Smooth muscle cell (in vitro differentiated cells): Measurements from ENCODE around the gene POLR2C. TPM values are rescaled to one million over a fixed set of nuclear protein-coding genes. Genes with fewer than 3 reads are reported as not detected.
"Not testable (repeated sequence)": the region's sequence is repeated elsewhere in the genome, so short reads cannot be mapped to it uniquely, and the experiment has no call there.

Source experiments
- DNase-seq: peaks from one replicate; lab custom pipeline; 2025; ENCODE audit not compliant: unreplicated experiment; lab: John Stamatoyannopoulos, UW
- H2AFZ ChIP-seq: fragments of 200-600 bp; sonication (generic); 2 replicates; pipeline ENCODE4 v1.6.0; 2016; ENCODE audit warnings: antibody characterized with exemption, low read depth, mild to moderate bottlenecking
- H3F3A ChIP-seq: fragments of 200-600 bp; sonication (generic); 2 replicates; pipeline ENCODE4 v1.6.0; 2017; ENCODE audit warnings: antibody characterized with exemption, low read depth
- H3K27ac ChIP-seq: fragments of 200-600 bp; sonication (generic); 2 replicates; pipeline ENCODE4 v1.5.1; 2016; ENCODE audit warnings: low read depth, mild to moderate bottlenecking
- H3K27me3 ChIP-seq: fragments of 200-600 bp; sonication (generic); 2 replicates; pipeline ENCODE4 v1.6.1; 2016; ENCODE audit warnings: low read depth, mild to moderate bottlenecking
- H3K36me3 ChIP-seq: fragments of 200-600 bp; sonication (generic); 2 replicates; pipeline ENCODE4 v1.5.1; 2016; ENCODE audit warnings: low read depth
- H3K4me1 ChIP-seq: fragments of 200-600 bp; sonication (generic); 2 replicates; pipeline ENCODE4 v1.5.1; 2016; ENCODE audit warnings: low read depth
- H3K4me2 ChIP-seq: fragments of 200-600 bp; sonication (generic); 2 replicates; pipeline ENCODE4 v1.6.0; 2016; ENCODE audit warnings: mild to moderate bottlenecking
- H3K4me3 ChIP-seq: fragments of 200-600 bp; sonication (generic); 2 replicates; pipeline ENCODE4 v1.5.1; 2016; ENCODE audit warnings: mild to moderate bottlenecking
- H3K79me2 ChIP-seq: fragments of 200-600 bp; sonication (generic); 2 replicates; pipeline ENCODE4 v1.6.0; 2016; ENCODE audit warnings: low read depth, mild to moderate bottlenecking
- H3K9ac ChIP-seq: fragments of 200-600 bp; sonication (generic); 2 replicates; pipeline ENCODE4 v1.6.0; 2016; ENCODE audit warnings: low read depth
- H3K9me3 ChIP-seq: fragments of 200-600 bp; sonication (generic); replicated peaks from 2 replicates; pipeline ENCODE4 v1.5.1; 2016; ENCODE audit warnings: low read depth
- H4K20me1 ChIP-seq: fragments of 200-600 bp; sonication (generic); 2 replicates; pipeline ENCODE4 v1.6.0; 2016; ENCODE audit warnings: low read depth
- CTCF ChIP-seq: fragments of 200-600 bp; sonication (generic); IDR thresholded peaks from 2 replicates; pipeline ENCODE4 v1.5.1; 2017; ENCODE audit warnings: borderline replicate concordance, mild to moderate bottlenecking, antibody characterized with exemption; ENCODE audit not compliant: insufficient read depth, poor library complexity, severe bottlenecking
- WGBS: methylation state at CpG from one replicate; pipeline ENCODE4 v1.1.7; 2016; ENCODE audit warnings: low lambda C conversion rate; 5-methylcytosine and 5-hydroxymethylcytosine counted together
- polyA plus RNA-seq: library from polyadenylated mRNA; unstranded; fragments of >200 nt; fragmentation: Nextera tagmentation; extraction: Ambion mirVana; gene quantifications from 2 replicates; pipeline ENCODE4 v1.2.1, GENCODE V29; 2016
- total RNA-seq: library from RNA; depleted of rRNA; stranded (reverse); fragments of >200 nt; gene quantifications from 2 replicates; pipeline ENCODE4 v1.2.3, GENCODE V29; 2014

POLR2C gene
- total and polyA plus RNA-seq, 2 experiments from 2014 or later, result 67.3 to 90.0 TPM

DNA sequence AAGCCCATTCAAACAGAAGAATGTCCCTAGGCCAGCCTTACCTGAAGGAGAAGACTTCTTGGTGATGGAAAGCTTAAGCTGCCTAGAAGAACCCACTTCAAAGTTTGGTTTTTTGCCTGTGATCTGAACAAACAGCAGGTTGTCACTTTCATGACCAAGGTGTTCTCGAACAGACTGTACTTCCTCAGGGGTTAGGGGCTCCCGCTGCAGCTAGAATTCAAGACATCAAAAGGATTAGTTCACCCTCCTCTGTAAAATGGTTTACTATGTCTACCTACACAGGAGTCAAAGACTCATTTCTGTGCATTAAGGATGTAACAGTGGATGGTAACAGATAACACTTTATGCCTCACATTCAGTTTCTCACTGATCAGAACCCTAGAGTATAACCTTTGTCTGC is 28.5 kb upstream of the POLR2C start:
- Histone ChIP-seq H3K9ac (no peak overlapping the region), H3K79me2 (no peaks in the 10 kb centered on the region), H3K4me2 (no peak overlapping the region), H3F3A (no peaks in the 10 kb centered on the region), H2AFZ (no peak overlapping the region), H3K4me1 (no peaks in the 10 kb centered on the region), H3K27me3 (no peaks in the 10 kb centered on the region), H3K9me3 (no peaks in the 10 kb centered on the region), H4K20me1 (peaks cover 6% of the 10 kb centered on the region), H3K4me3 (no peak overlapping the region), H3K36me3 (peaks cover 29% of the 10 kb centered on the region), H3K27ac (no peak overlapping the region)
- 97% methylated on average over 2 of the region's 2 CpGs for WGBS
- TF ChIP-seq CTCF, result no peak
- DNase-seq, result no peak

DNA sequence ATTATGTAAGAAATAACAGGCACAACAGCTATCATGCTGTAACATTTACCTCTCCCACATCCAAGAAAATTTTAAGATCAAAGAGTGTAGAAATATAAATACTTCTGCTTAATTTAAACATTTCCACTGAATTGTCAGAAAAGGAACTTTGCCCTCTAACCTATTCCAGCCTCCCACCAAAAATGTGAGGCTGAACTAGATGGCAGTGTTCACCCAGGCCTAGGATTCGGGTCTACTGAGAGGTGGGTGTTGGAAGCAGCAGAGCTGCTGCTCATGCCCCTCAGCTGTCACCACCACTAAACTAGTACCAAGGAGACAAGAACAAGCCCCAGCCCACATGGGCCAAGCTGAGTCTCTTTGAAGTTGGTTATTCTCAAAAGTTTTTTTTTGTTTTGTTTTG is 26.6 kb upstream of the POLR2C start:
- no peak overlapping the region for H3K27ac ChIP-seq
- no peak overlapping the region for H3K4me2 ChIP-seq
- H3K9ac ChIP-seq, result no peak overlapping the region
- TF ChIP-seq CTCF, result no peak
- H2AFZ ChIP-seq, result no peak overlapping the region
- H3F3A ChIP-seq, result no peaks in the 10 kb centered on the region
- peaks cover 6% of the 10 kb centered on the region for H4K20me1 ChIP-seq
- WGBS, result 100% methylated on average over 1 of the region's 1 CpG
- H3K4me3 ChIP-seq, result no peak overlapping the region
- no peaks in the 10 kb centered on the region for H3K27me3 ChIP-seq
- H3K36me3 ChIP-seq, result peaks cover 30% of the 10 kb centered on the region
- H3K9me3 ChIP-seq, result no peaks in the 10 kb centered on the region
- H3K4me1 ChIP-seq, result no peaks in the 10 kb centered on the region
- H3K79me2 ChIP-seq, result no peaks in the 10 kb centered on the region
- no peak for DNase-seq

- not testable (repeated sequence) for H3K27ac ChIP-seq, H3K27me3 ChIP-seq, H3K4me2 ChIP-seq, H4K20me1 ChIP-seq, H3F3A ChIP-seq, H3K4me1 ChIP-seq, H3K9me3 ChIP-seq, H3K9ac ChIP-seq, H2AFZ ChIP-seq, H3K4me3 ChIP-seq, DNase-seq
- H3K79me2 ChIP-seq, result peaks cover 39% of the 10 kb centered on the region
- peaks cover 11% of the 10 kb centered on the region for H3K36me3 ChIP-seq
- 86% methylated on average over 8 of the region's 8 CpGs for WGBS
Observed at GRCh38 chr16:57439947-57440346, 22.5 kb upstream of the POLR2C start.

GRCh38 chr16:57440551-57440950 is 21.9 kb upstream of the POLR2C start:
- 96% methylated on average over 8 of the region's 8 CpGs for WGBS
- not testable (repeated sequence) for H4K20me1 ChIP-seq, H3K27me3 ChIP-seq, H3F3A ChIP-seq, H3K4me2 ChIP-seq, H3K4me1 ChIP-seq, H3K4me3 ChIP-seq, H2AFZ ChIP-seq, H3K9ac ChIP-seq, H3K9me3 ChIP-seq, H3K36me3 ChIP-seq, H3K27ac ChIP-seq, DNase-seq
- H3K79me2 ChIP-seq, result peaks cover 45% of the 10 kb centered on the region

GRCh38 chr16:57444711-57445110 is 17.8 kb upstream of the POLR2C start:
- Histone ChIP-seq H4K20me1 (no peaks in the 10 kb centered on the region), H3K79me2 (peaks cover 78% of the 10 kb centered on the region), H3K4me3 (no peak overlapping the region), H3K4me2 (no peak overlapping the region), H3K36me3 (peaks cover 7% of the 10 kb centered on the region), H3K4me1 (peaks cover 8% of the 10 kb centered on the region), H3K9me3 (no peaks in the 10 kb centered on the region), H3K27me3 (no peaks in the 10 kb centered on the region), H2AFZ (no peak overlapping the region), H3K9ac (no peak overlapping the region), H3K27ac (no peak overlapping the region), H3F3A (no peaks in the 10 kb centered on the region)
- no peak for TF ChIP-seq CTCF
- DNase-seq, result no peak
- 93% methylated on average over 3 of the region's 3 CpGs for WGBS
